DOHH2 (cell line): ENCODE data around the gene GCH1.

ENCODE experiments used
- H3F3A ChIP-seq: fragments of 200-600 bp; sonication (generic), shearing (Covaris generic); 2 replicates; pipeline ENCODE4 v1.6.0; 2016; ENCODE audit warnings: antibody characterized with exemption, mild to moderate bottlenecking; ENCODE audit not compliant: control insufficient read depth, insufficient read depth
- H3K27ac ChIP-seq: fragments of 200-600 bp; sonication (generic); 2 replicates; pipeline ENCODE4 v1.5.1; 2014; ENCODE audit warnings: low read depth, mild to moderate bottlenecking, low read length, moderate library complexity
- H3K27me3 ChIP-seq: fragments of 200-600 bp; sonication (generic); 2 replicates; pipeline ENCODE4 v1.6.1; 2014; ENCODE audit warnings: mild to moderate bottlenecking, low read length, mixed read lengths; ENCODE audit not compliant: control insufficient read depth
- H3K36me3 ChIP-seq: fragments of 200-600 bp; sonication (generic); 2 replicates; pipeline ENCODE4 v1.6.1; 2014; ENCODE audit warnings: mild to moderate bottlenecking, low read length, moderate library complexity, mixed read lengths; ENCODE audit not compliant: control insufficient read depth
- H3K4me1 ChIP-seq: fragments of 200-600 bp; sonication (generic); 2 replicates; pipeline ENCODE4 v1.6.1; 2014; ENCODE audit warnings: mild to moderate bottlenecking, low read length, mixed read lengths; ENCODE audit not compliant: control insufficient read depth
- H3K4me2 ChIP-seq: fragments of 200-600 bp; sonication (generic); 2 replicates; pipeline ENCODE4 v1.6.0; 2014; ENCODE audit warnings: mild to moderate bottlenecking, low read length, moderate library complexity
- H3K4me3 ChIP-seq: fragments of 200-600 bp; sonication (generic); 2 replicates; pipeline ENCODE4 v1.5.1; 2014; ENCODE audit warnings: mild to moderate bottlenecking, low read length, mixed read lengths
- H3K79me2 ChIP-seq: fragments of 200-600 bp; sonication (generic); 2 replicates; pipeline ENCODE4 v1.6.1; 2014; ENCODE audit warnings: mild to moderate bottlenecking, low read length, mixed read lengths; ENCODE audit not compliant: control insufficient read depth
- H3K9me2 ChIP-seq: fragments of 200-600 bp; sonication (generic); replicated peaks from 2 replicates; pipeline ENCODE4 v1.6.1; 2014; ENCODE audit warnings: mild to moderate bottlenecking, low read length, mixed read lengths; ENCODE audit not compliant: control insufficient read depth
- H3K9me3 ChIP-seq: fragments of 200-600 bp; sonication (generic); 2 replicates; pipeline ENCODE4 v1.6.1; 2014; ENCODE audit warnings: antibody characterized with exemption, low read length, mixed read lengths; ENCODE audit not compliant: control insufficient read depth, insufficient read depth
- H4K20me1 ChIP-seq: fragments of 200-600 bp; sonication (generic); 2 replicates; pipeline ENCODE4 v1.6.0; 2014; ENCODE audit warnings: low read depth, mild to moderate bottlenecking, antibody characterized with exemption, low read length, moderate library complexity; ENCODE audit not compliant: control insufficient read depth, insufficient read depth
- CTCF ChIP-seq: fragments of 200-600 bp; sonication (generic); IDR thresholded peaks from one replicate; pipeline ENCODE4 v1.5.1; 2014; ENCODE audit warnings: antibody characterized with exemption, mild to moderate bottlenecking, low read depth, low read length; ENCODE audit not compliant: poor library complexity, severe bottlenecking
- EZH2phosphoT487 ChIP-seq: fragments of 200-600 bp; sonication (generic); IDR thresholded peaks from 2 replicates; pipeline ENCODE4 v1.6.1; 2017; ENCODE audit warnings: borderline replicate concordance, mild to moderate bottlenecking, antibody characterized with exemption, low read length, moderate library complexity, mixed read lengths

The GCH1 gene

GRCh38 chr14:54805445-54806322, 96.9 kb downstream of the GCH1 start:
- Histone ChIP-seq H3K9me2 (no peaks in the 10 kb centered on the region), H3K9me3 (no peaks in the 10 kb centered on the region), H3K27me3 (peaks cover 10% of the 10 kb centered on the region; the same call in 1 of the 2 replicates), H3K79me2 (no peaks in the 10 kb centered on the region), H3K36me3 (no peaks in the 10 kb centered on the region), H4K20me1 (no peaks in the 10 kb centered on the region), H3F3A (no peaks in the 10 kb centered on the region), H3K4me2 (peak overlapping the region; percentile 36), H3K4me3 (peak overlapping the region; percentile 38; the same call in 1 of the 2 replicates), H3K4me1 (peaks cover 8% of the 10 kb centered on the region), H3K27ac (no peak overlapping the region)
- TF ChIP-seq EZH2phosphoT487: no peak
- TF ChIP-seq CTCF: peak; percentile 97

- Histone ChIP-seq H3K4me1 (peaks cover 8% of the 10 kb centered on the region), H3K4me2 (no peak overlapping the region), H3K79me2 (no peaks in the 10 kb centered on the region), H3K9me2 (no peaks in the 10 kb centered on the region), H3K4me3 (no peak overlapping the region), H3K27me3 (peaks cover 10% of the 10 kb centered on the region; the same call in 1 of the 2 replicates), H3K9me3 (no peaks in the 10 kb centered on the region), H3K27ac (no peak overlapping the region), H4K20me1 (no peaks in the 10 kb centered on the region), H3K36me3 (no peaks in the 10 kb centered on the region), H3F3A (no peaks in the 10 kb centered on the region)
- no peak for TF ChIP-seq EZH2phosphoT487
- no peak for TF ChIP-seq CTCF
Measured at GRCh38 chr14:54805070-54805444, 97.6 kb downstream of the GCH1 start.

- peaks cover 8% of the 10 kb centered on the region for H3K4me1 ChIP-seq
- no peaks in the 10 kb centered on the region for H3K9me3 ChIP-seq
- no peaks in the 10 kb centered on the region for H3K36me3 ChIP-seq
- H4K20me1 ChIP-seq: no peaks in the 10 kb centered on the region
- H3K9me2 ChIP-seq: no peaks in the 10 kb centered on the region
- peaks cover 10% of the 10 kb centered on the region; the same call in 1 of the 2 replicates for H3K27me3 ChIP-seq
- H3F3A ChIP-seq: no peaks in the 10 kb centered on the region
- no peak overlapping the region for H3K4me3 ChIP-seq
- TF ChIP-seq CTCF (no peak), EZH2phosphoT487 (no peak)
- no peaks in the 10 kb centered on the region for H3K79me2 ChIP-seq
- H3K4me2 ChIP-seq: no peak overlapping the region
- H3K27ac ChIP-seq: no peak overlapping the region
Measured at GRCh38 chr14:54804538-54805041, 98.0 kb downstream of the GCH1 start.
